Gastrocnemius medialis (tissue), 4 donors: ENCODE data around the gene SVEP1. TPM values are rescaled to one million over a fixed set of nuclear protein-coding genes. Genes with fewer than 3 reads are reported as not detected.

ENCODE experiments used
- ATAC-seq, 2 donors: fragments of 150-250 bp; one replicate each; pipeline ENCODE4 v1.9.1; 2016
- DNase-seq, 2 donors: peaks; one replicate each; pipeline ENCODE4 v3.0.0-alpha.2; 2019
- H3K27ac ChIP-seq, 4 donors: fragments of 200-600 bp; sonication (generic); 1 replicate in 1 of 4; 2 replicates in 3 of 4; pipeline ENCODE4 v1.5.1; 2016 to 2018; ENCODE audit warnings: mild to moderate bottlenecking in 2 of 4, moderate library complexity in 1 of 4
- H3K27me3 ChIP-seq, 3 donors: fragments of 200-600 bp; sonication (generic) in 2 of 3; 1 replicate in 1 of 3; 2 replicates in 2 of 3; pipeline versions ENCODE4 v1.5.1 to v1.6.0; 2016 to 2019; ENCODE audit warnings: mild to moderate bottlenecking in 1 of 3, moderate library complexity in 1 of 3
- H3K36me3 ChIP-seq, 2 donors: fragments of 200-600 bp; sonication (generic) in 1 of 2; one replicate each; pipeline ENCODE4 v1.5.1; 2017 to 2018
- H3K4me1 ChIP-seq, 2 donors: fragments of 200-600 bp; sonication (generic) in 1 of 2; one replicate each; pipeline ENCODE4 v1.5.1; 2016 to 2017; ENCODE audit warnings: mild to moderate bottlenecking in 2 of 2
- H3K4me3 ChIP-seq, 4 donors: fragments of 200-600 bp; sonication (generic) in 3 of 4; 1 replicate in 1 of 4; 2 replicates in 3 of 4; pipeline ENCODE4 v1.5.1; 2016 to 2019; ENCODE audit warnings: mild to moderate bottlenecking in 2 of 4
- H3K9me3 ChIP-seq, 3 donors: fragments of 200-600 bp; sonication (generic) in 2 of 3; 1 replicate in 1 of 3; 2 replicates in 2 of 3; pipeline ENCODE4 v1.5.1; 2016 to 2019
- CTCF ChIP-seq, 5 experiments: fragments of 450-650 bp in 3 of 5; fragments of 200-600 bp in 2 of 5; sonication (generic) in 2 of 5; IDR thresholded peaks in 4 of 5; conservative IDR thresholded peaks in 1 of 5; 1 replicate in 4 of 5; 2 replicates in 1 of 5; pipeline ENCODE4 v1.5.1; 2016 to 2019; ENCODE audit warnings: antibody characterized with exemption in 5 of 5, mild to moderate bottlenecking in 3 of 5, moderate library complexity in 3 of 5
- POLR2A ChIP-seq, 2 donors: fragments of 450-650 bp; IDR thresholded peaks; one replicate each; pipeline ENCODE4 v1.6.1; 2017; ENCODE audit warnings: antibody characterized with exemption in 2 of 2, mild to moderate bottlenecking in 2 of 2, moderate library complexity in 2 of 2
- in situ Hi-C, 4 donors: fragments of 200-750 bp; cut with MboI; loops; one replicate each; pipeline versions ENCODE4 v1.15.0 to v1.8.0; 2017; ENCODE audit warnings: low sequenced_read_pairs in 4 of 4
- intact Hi-C: fragments of 100-400 bp; cut with DNase I; formaldehyde crosslinking; loops from one replicate; pipeline ENCODE4 v1.15.1; 2023; ENCODE audit warnings: low total_unique reads
- total RNA-seq, 4 donors: library from RNA; depleted of rRNA; stranded (reverse); fragments of >200 nt; gene quantifications; one replicate each; pipeline versions ENCODE4 v1.1.0 to v1.2.3, GENCODE V29; 2016

Gene SVEP1
- total RNA-seq, 4 donors from 2014 or later: 3.8 to 10.3 (median 6.5) TPM

GRCh38 chr9:110426052-110426709 is 153.4 kb downstream of the SVEP1 start:
- in situ Hi-C loops (loop anchor here in 1 of 4 donors (25.0 kb wide), 1 partner anchor 161 kb away; the partner anchor contains the start of gene SVEP1), intact Hi-C loops (no loop called here)
- no peaks in the 10 kb centered on the region for H3K9me3 ChIP-seq

GRCh38 chr9:110414471-110414870 is 165.1 kb downstream of the SVEP1 start:
- ATAC-seq: no peak

More at GRCh38 chr9:110426052-110426709, 153.4 kb downstream of the SVEP1 start:
- H3K36me3 ChIP-seq: no peaks in the 10 kb centered on the region
- ATAC-seq: no peak
- no peak overlapping the region for H3K27ac ChIP-seq
- TF ChIP-seq CTCF (IDR thresholded peaks at IDR 0.05 in 4 of 5, conservative IDR thresholded peaks at IDR 0.05 in 1 of 5): no peak
- TF ChIP-seq POLR2A (IDR thresholded peaks at IDR 0.05): no peak
- H3K4me3 ChIP-seq: no peak overlapping the region
- DNase-seq: no peak
- no peaks in the 10 kb centered on the region for H3K27me3 ChIP-seq
- no peaks in the 10 kb centered on the region for H3K4me1 ChIP-seq

GRCh38 chr9:110410961-110411360 is 168.6 kb downstream of the SVEP1 start:
- Histone ChIP-seq H3K27ac (no peak overlapping the region), H3K36me3 (no peaks in the 10 kb centered on the region), H3K4me3 (no peak overlapping the region), H3K9me3 (no peaks in the 10 kb centered on the region), H3K27me3 (no peaks in the 10 kb centered on the region), H3K4me1 (no peaks in the 10 kb centered on the region)
- DNase-seq (no peak), ATAC-seq (no peak)
- intact Hi-C loops (no loop called here), in situ Hi-C loops (no loop called here)
- TF ChIP-seq POLR2A (IDR thresholded peaks at IDR 0.05): no peak
- TF ChIP-seq CTCF (IDR thresholded peaks at IDR 0.05 in 4 of 5, conservative IDR thresholded peaks at IDR 0.05 in 1 of 5): no peak

More at GRCh38 chr9:110414471-110414870, 165.1 kb downstream of the SVEP1 start:
- no peak overlapping the region for H3K27ac ChIP-seq
- H3K9me3 ChIP-seq: no peaks in the 10 kb centered on the region
- in situ Hi-C loops: no loop called here
- DNase-seq: no peak
- no peaks in the 10 kb centered on the region for H3K27me3 ChIP-seq
- H3K36me3 ChIP-seq: no peaks in the 10 kb centered on the region
- H3K4me3 ChIP-seq: no peak overlapping the region
- intact Hi-C loops: no loop called here
- no peaks in the 10 kb centered on the region for H3K4me1 ChIP-seq
- no peak for TF ChIP-seq POLR2A (IDR thresholded peaks at IDR 0.05)
- TF ChIP-seq CTCF (IDR thresholded peaks at IDR 0.05 in 4 of 5, conservative IDR thresholded peaks at IDR 0.05 in 1 of 5): no peak

GRCh38 chr9:110408598-110408997 is 170.9 kb downstream of the SVEP1 start:
- no peak overlapping the region for H3K4me3 ChIP-seq
- intact Hi-C loops: no loop called here
- no peaks in the 10 kb centered on the region for H3K4me1 ChIP-seq
- H3K27me3 ChIP-seq: no peaks in the 10 kb centered on the region
- TF ChIP-seq POLR2A (IDR thresholded peaks at IDR 0.05) (no peak), CTCF (IDR thresholded peaks at IDR 0.05 in 4 of 5, conservative IDR thresholded peaks at IDR 0.05 in 1 of 5) (no peak)
- no peak overlapping the region for H3K27ac ChIP-seq
- no peak for DNase-seq
- H3K9me3 ChIP-seq: no peaks in the 10 kb centered on the region
- H3K36me3 ChIP-seq: no peaks in the 10 kb centered on the region
- no peak for ATAC-seq
- in situ Hi-C loops: no loop called here
